K562 (cell line): Measurements from ENCODE around the gene LRMDA. TPM values are rescaled to one million over a fixed set of nuclear protein-coding genes. Genes with fewer than 3 reads are reported as not detected.

Experiments used
- ATAC-seq: fragments of 200-7000 bp; cut with Tn5 transposase; 3 replicates; pipeline ENCODE4 v1.9.1; 2020; ENCODE audit warnings: moderate library complexity
- BruUV-seq: library from RNA; stranded (reverse); fragments of 400-500 nt; replicated peaks from 2 replicates; lab custom pipeline; 2021; lab: Mats Ljungman, UMichigan
- CTCF ChIA-PET: fragments of 300-600 bp; formaldehyde crosslinking; extraction: SDS; loops from one replicate; lab custom pipeline; 2021; ENCODE audit warnings: low intra/inter-chr PET ratio; lab: Yijun Ruan, JAX
- POLR2A ChIA-PET: fragments of 300-600, 350-650 bp; sonication (Branson Sonifier 250); formaldehyde crosslinking; extraction: SDS; loops from one replicate; lab custom pipeline; 2021; ENCODE audit warnings: antibody characterized with exemption, inconsistent platforms; lab: Yijun Ruan, JAX
- DNase-seq, 4 experiments: peaks; one replicate each; pipeline versions ENCODE4 v3.0.0 to v3.0.0-alpha.2; 2011 to 2018; ENCODE audit warnings: low spot score in 3 of 4, mixed read lengths in 3 of 4; ENCODE audit errors: extremely low read depth in 1 of 4
- FAIRE-seq: peaks from 2 replicates; lab custom pipeline; 2011; peaks lifted over from hg19 to GRCh38; lab: Jason Lieb, UNC
- H2AFZ ChIP-seq: 2 replicates; pipeline ENCODE4 v1.6.0; 2011; ENCODE audit warnings: low read depth, low read length, control low read depth, inconsistent platforms
- H3K27ac ChIP-seq: fragments of 200-600 bp; 3 replicates; pipeline ENCODE4 v1.8.0; 2011; ENCODE audit warnings: low read depth, mild to moderate bottlenecking, control low read depth, inconsistent platforms, low read length, moderate library complexity, mixed read lengths; ENCODE audit errors: extremely low read depth
- H3K27me3 ChIP-seq, 2 experiments: fragments of 300-600 bp in 1 of 2; 2 replicates in 1 of 2; 3 replicates in 1 of 2; pipeline versions ENCODE4 v1.6.0 to v1.8.0; 2011; ENCODE audit warnings: inconsistent platforms in 2 of 2, low read length in 2 of 2, mild to moderate bottlenecking in 1 of 2, mixed read lengths in 1 of 2, moderate library complexity in 1 of 2; ENCODE audit not compliant: control insufficient read depth in 2 of 2, insufficient read depth in 2 of 2
- H3K36me3 ChIP-seq: fragments of 300-600 bp; 3 replicates; pipeline ENCODE4 v1.8.0; 2011; ENCODE audit warnings: mild to moderate bottlenecking, low read length, inconsistent platforms; ENCODE audit not compliant: control insufficient read depth, insufficient read depth
- H3K4me1 ChIP-seq, 2 experiments: fragments of 200-600 bp in 1 of 2; replicated peaks in 1 of 2; 2 replicates in 1 of 2; 3 replicates in 1 of 2; pipeline versions ENCODE4 v1.5.1 to v1.8.0; 2011; ENCODE audit warnings: inconsistent platforms in 2 of 2, low read length in 2 of 2, mild to moderate bottlenecking in 1 of 2, mixed read lengths in 1 of 2, moderate library complexity in 1 of 2; ENCODE audit not compliant: control insufficient read depth in 2 of 2, insufficient read depth in 2 of 2
- H3K4me2 ChIP-seq: 2 replicates; pipeline ENCODE4 v1.6.1; 2011; ENCODE audit warnings: low read length, control low read depth, inconsistent platforms, mixed read lengths; ENCODE audit not compliant: insufficient read depth
- H3K4me3 ChIP-seq: fragments of 200-600 bp; sonication (generic), shearing (Covaris generic); 2 replicates; pipeline ENCODE4 v1.5.1; 2016; ENCODE audit warnings: control low read depth, inconsistent platforms
- H3K79me2 ChIP-seq: fragments of 200-600 bp; 3 replicates; pipeline ENCODE4 v1.8.0; 2011; ENCODE audit warnings: low read length, inconsistent platforms; ENCODE audit not compliant: control insufficient read depth, insufficient read depth
- H3K9ac ChIP-seq, 2 experiments: 2 replicates each; pipeline versions ENCODE4 v1.6.0 to v1.6.1; 2011; ENCODE audit warnings: low read depth in 2 of 2, low read length in 2 of 2, control low read depth in 1 of 2, inconsistent platforms in 1 of 2, mild to moderate bottlenecking in 1 of 2, mixed read lengths in 1 of 2; ENCODE audit not compliant: insufficient read depth in 1 of 2
- H3K9me1 ChIP-seq: one replicate; pipeline ENCODE4 v1.6.0; 2011; ENCODE audit warnings: inconsistent platforms, mild to moderate bottlenecking, low read length, moderate library complexity; ENCODE audit not compliant: control insufficient read depth, insufficient read depth
- H3K9me3 ChIP-seq: replicated peaks from 2 replicates; pipeline ENCODE4 v1.5.1; 2011; ENCODE audit warnings: low read depth, low read length, inconsistent platforms; ENCODE audit not compliant: control insufficient read depth, insufficient read depth
- H4K20me1 ChIP-seq: replicated peaks from 2 replicates; pipeline ENCODE4 v1.6.1; 2011; ENCODE audit warnings: low read length, inconsistent platforms, mixed read lengths; ENCODE audit not compliant: control insufficient read depth, insufficient read depth
- CTCF ChIP-seq, 3 experiments: IDR thresholded peaks in 2 of 3; conservative IDR thresholded peaks in 1 of 3; 2 replicates each; pipeline ENCODE4 v1.5.1; 2011 to 2012; ENCODE audit warnings: low read length in 3 of 3, mild to moderate bottlenecking in 3 of 3, control low read depth in 2 of 3, improper control_type of control experiment in 1 of 3, inconsistent platforms in 1 of 3, low read depth in 1 of 3, mixed read lengths in 1 of 3, moderate library complexity in 1 of 3; ENCODE audit not compliant: insufficient read depth in 2 of 3
- JUN ChIP-seq, 2 experiments: sonication (generic) in 1 of 2; formaldehyde crosslinking in 1 of 2; IDR thresholded peaks; 2 replicates each; pipeline versions ENCODE4 v1.6.1 to v1.8.0; 2012 to 2022; ENCODE audit warnings: borderline replicate concordance in 2 of 2, mild to moderate bottlenecking in 2 of 2, improper control_type of control experiment in 1 of 2, low read depth in 1 of 2, low read length in 1 of 2, missing genetic modification reagents in 1 of 2
- SOX6 ChIP-seq: fragments of 450-650 bp; IDR thresholded peaks from 2 replicates; pipeline ENCODE4 v1.6.1; 2014; ENCODE audit warnings: mild to moderate bottlenecking
- SPI1 ChIP-seq: IDR thresholded peaks from 2 replicates; pipeline ENCODE4 v1.6.1; 2011; ENCODE audit warnings: low read depth, low read length, control low read depth, borderline replicate concordance
- TFAM ChIP-seq: fragments of 250-450 bp; sonication (Bioruptor Pico); conservative IDR thresholded peaks from 2 replicates; pipeline ENCODE4 v1.5.0; 2021; ENCODE audit warnings: mild to moderate bottlenecking, moderate library complexity
- ZBED1 ChIP-seq: IDR thresholded peaks from 2 replicates; pipeline ENCODE4 v1.6.1; 2014
- ZBTB8A ChIP-seq: fragments of 450-650 bp; IDR thresholded peaks from 2 replicates; pipeline ENCODE4 v1.6.1; 2018; ENCODE audit warnings: mild to moderate bottlenecking, moderate library complexity; ENCODE audit not compliant: partially characterized antibody
- ZFPM2 ChIP-seq: fragments of 250-450 bp; sonication (Bioruptor Pico); IDR thresholded peaks from 2 replicates; pipeline ENCODE4 v1.5.1; 2022; ENCODE audit warnings: mild to moderate bottlenecking
- ZNF165 ChIP-seq: fragments of 250-450 bp; sonication (Bioruptor Pico); IDR thresholded peaks from 2 replicates; pipeline ENCODE4 v1.4.0; 2020; ENCODE audit warnings: borderline replicate concordance
- ZNF444 ChIP-seq: fragments of 250-450 bp; sonication (Bioruptor Pico); IDR thresholded peaks from 2 replicates; pipeline ENCODE4 v1.4.0; 2020; ENCODE audit warnings: mild to moderate bottlenecking, moderate library complexity
- ZNF551 ChIP-seq: fragments of 250-450 bp; sonication (Bioruptor Pico); IDR thresholded peaks from 2 replicates; pipeline ENCODE4 v1.5.0; 2021; ENCODE audit warnings: mild to moderate bottlenecking, moderate library complexity
- WGBS: fragments of 100-300 bp; shearing (Covaris generic); methylation state at CpG from one replicate; pipeline ENCODE4 v1.1.6; 2016; ENCODE audit warnings: low coverage, mixed read lengths; ENCODE audit not compliant: insufficient coverage; ENCODE audit errors: missing lambda C conversion rate; 5-methylcytosine and 5-hydroxymethylcytosine counted together
- in situ Hi-C: fragments of 300-500 bp; cut with MboI; formaldehyde crosslinking; loops from 4 replicates; pipeline ENCODE4 v1.15.0; 2018; ENCODE audit warnings: inconsistent platforms, mixed read lengths
- intact Hi-C: fragments of 100-400 bp; cut with micrococcal nuclease; formaldehyde crosslinking; loops from 2 replicates; pipeline ENCODE4 v1.14.2; 2022
- polyA plus RNA-seq, 8 experiments: library from polyadenylated mRNA; depleted of rRNA in 4 of 8; stranded (reverse) in 5 of 8; unstranded in 3 of 8; fragments of >200 nt; fragmentation: Nextera tagmentation in 2 of 8; fragmentation: Illumina TruSeq in 1 of 8; extraction: Ambion mirVana in 2 of 8; extraction: Trizol in 1 of 8; gene quantifications; 2 replicates each; pipeline versions ENCODE4 v1.2.1 to v1.2.3, GENCODE V29; 2011 to 2014; ENCODE audit warnings: inconsistent platforms in 1 of 8, missing spikeins in 1 of 8
- total RNA-seq, 7 experiments: library from RNA; depleted of rRNA in 6 of 7; stranded (reverse); fragments of >200 nt in 6 of 7; fragmentation: Illumina TruSeq in 2 of 7; extraction: Trizol in 2 of 7; gene quantifications; 2 replicates each; pipeline versions ENCODE4 v1.2.1 to v1.2.3, GENCODE V29; 2011 to 2021; ENCODE audit warnings: low replicate concordance in 1 of 7
- TF ChIP-seq, protein P1 (sequence below): fragments of 250-450 bp; sonication (Bioruptor Pico); IDR thresholded peaks from 2 replicates; pipeline ENCODE4 v1.5.0; 2020; ENCODE audit warnings: mild to moderate bottlenecking, borderline replicate concordance
- TF ChIP-seq, protein P2 (sequence below): fragments of 450-650 bp; IDR thresholded peaks from 2 replicates; pipeline ENCODE4 v1.6.1; 2017; ENCODE audit warnings: mild to moderate bottlenecking, moderate library complexity
- TF ChIP-seq, protein P3 (sequence below): fragments of 450-650 bp; IDR thresholded peaks from 2 replicates; pipeline ENCODE4 v1.6.1; 2016; ENCODE audit warnings: low read depth, mild to moderate bottlenecking, moderate library complexity

The LRMDA gene
- total and polyA plus RNA-seq, 9 of the 15 experiments (the other 6 are each of a cell fraction or from before 2014, with no cell fraction given): 0.25 TPM; not detected in 8

- TF ChIP-seq, protein P1, sequence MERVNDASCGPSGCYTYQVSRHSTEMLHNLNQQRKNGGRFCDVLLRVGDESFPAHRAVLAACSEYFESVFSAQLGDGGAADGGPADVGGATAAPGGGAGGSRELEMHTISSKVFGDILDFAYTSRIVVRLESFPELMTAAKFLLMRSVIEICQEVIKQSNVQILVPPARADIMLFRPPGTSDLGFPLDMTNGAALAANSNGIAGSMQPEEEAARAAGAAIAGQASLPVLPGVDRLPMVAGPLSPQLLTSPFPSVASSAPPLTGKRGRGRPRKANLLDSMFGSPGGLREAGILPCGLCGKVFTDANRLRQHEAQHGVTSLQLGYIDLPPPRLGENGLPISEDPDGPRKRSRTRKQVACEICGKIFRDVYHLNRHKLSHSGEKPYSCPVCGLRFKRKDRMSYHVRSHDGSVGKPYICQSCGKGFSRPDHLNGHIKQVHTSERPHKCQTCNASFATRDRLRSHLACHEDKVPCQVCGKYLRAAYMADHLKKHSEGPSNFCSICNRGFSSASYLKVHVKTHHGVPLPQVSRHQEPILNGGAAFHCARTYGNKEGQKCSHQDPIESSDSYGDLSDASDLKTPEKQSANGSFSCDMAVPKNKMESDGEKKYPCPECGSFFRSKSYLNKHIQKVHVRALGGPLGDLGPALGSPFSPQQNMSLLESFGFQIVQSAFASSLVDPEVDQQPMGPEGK: no peak
- TF ChIP-seq CTCF (IDR thresholded peaks at IDR 0.05 in 2 of 3, conservative IDR thresholded peaks at IDR 0.05 in 1 of 3; ENCODE audit: insufficient read depth in 2 of 3, low read depth in 1 of 3, low read length in 3 of 3) (no peak), TFAM (CRISPR knock-in tag) (no peak), SOX6 (no peak)
- TF ChIP-seq, all 486 proteins: peak for 0
These were observed 811.5 kb downstream of the LRMDA start (continued) for GRCh38 chr10:76242956-76243355.

- BruUV-seq: no TSS peak
- TF ChIP-seq ZFPM2: no peak
- no peak for TF ChIP-seq JUN (IDR thresholded peaks at IDR 0.05; ENCODE audit: borderline replicate concordance, low read depth, low read length)
- TF ChIP-seq JUN (CRISPR knock-in tag; IDR thresholded peaks at IDR 0.05; ENCODE audit: borderline replicate concordance): no peak
- TF ChIP-seq, protein P2, sequence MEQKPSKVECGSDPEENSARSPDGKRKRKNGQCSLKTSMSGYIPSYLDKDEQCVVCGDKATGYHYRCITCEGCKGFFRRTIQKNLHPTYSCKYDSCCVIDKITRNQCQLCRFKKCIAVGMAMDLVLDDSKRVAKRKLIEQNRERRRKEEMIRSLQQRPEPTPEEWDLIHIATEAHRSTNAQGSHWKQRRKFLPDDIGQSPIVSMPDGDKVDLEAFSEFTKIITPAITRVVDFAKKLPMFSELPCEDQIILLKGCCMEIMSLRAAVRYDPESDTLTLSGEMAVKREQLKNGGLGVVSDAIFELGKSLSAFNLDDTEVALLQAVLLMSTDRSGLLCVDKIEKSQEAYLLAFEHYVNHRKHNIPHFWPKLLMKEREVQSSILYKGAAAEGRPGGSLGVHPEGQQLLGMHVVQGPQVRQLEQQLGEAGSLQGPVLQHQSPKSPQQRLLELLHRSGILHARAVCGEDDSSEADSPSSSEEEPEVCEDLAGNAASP: no peak
- no peak for TF ChIP-seq ZNF165 (CRISPR knock-in tag)
- TF ChIP-seq ZBED1: no peak
- no peak for TF ChIP-seq SPI1
- TF ChIP-seq ZBTB8A: no peak
- no peak for TF ChIP-seq ZNF444
- TF ChIP-seq, protein P3, sequence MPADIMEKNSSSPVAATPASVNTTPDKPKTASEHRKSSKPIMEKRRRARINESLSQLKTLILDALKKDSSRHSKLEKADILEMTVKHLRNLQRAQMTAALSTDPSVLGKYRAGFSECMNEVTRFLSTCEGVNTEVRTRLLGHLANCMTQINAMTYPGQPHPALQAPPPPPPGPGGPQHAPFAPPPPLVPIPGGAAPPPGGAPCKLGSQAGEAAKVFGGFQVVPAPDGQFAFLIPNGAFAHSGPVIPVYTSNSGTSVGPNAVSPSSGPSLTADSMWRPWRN: no peak
- no peak for TF ChIP-seq ZNF551
These were observed 812.8 kb downstream of the LRMDA start for GRCh38 chr10:76244061-76244686.

More at GRCh38 chr10:76244061-76244686, 812.8 kb downstream of the LRMDA start:
- Histone ChIP-seq H3K79me2 (no peaks in the 10 kb centered on the region), H3K9ac (no peak overlapping the region), H3K9me1 (no peaks in the 10 kb centered on the region), H3K9me3 (no peaks in the 10 kb centered on the region; the same call in 1 of the 2 replicates), H3K27me3 (no peaks in the 10 kb centered on the region), H4K20me1 (no peaks in the 10 kb centered on the region), H3K27ac (no peak overlapping the region), H3K36me3 (no peaks in the 10 kb centered on the region), H3K4me1 (no peaks in the 10 kb centered on the region), H3K4me3 (no peak overlapping the region), H3K4me2 (no peak overlapping the region), H2AFZ (no peak overlapping the region)
- POLR2A ChIA-PET: no interaction called here
- in situ Hi-C loops: no loop called here
- no peak for ATAC-seq
- CTCF ChIA-PET: no interaction called here
- intact Hi-C loops: no loop called here
- DNase-seq: no peak
- no peak for FAIRE-seq
- WGBS: under 1% methylated on average over 5 of the region's 5 CpGs
